Common myeloid progenitor, CD34-positive (primary cell): Measurements from ENCODE around the gene RUBCN.
"Not testable (repeated sequence)": the region's sequence is repeated elsewhere in the genome, so short reads cannot be mapped to it uniquely, and the experiment has no call there.

ENCODE experiments used
- CTCF ChIA-PET: fragments of 350-600 bp; sonication (Branson Sonifier 250); formaldehyde crosslinking; loops from one replicate; lab custom pipeline; 2021; ENCODE audit warnings: antibody characterized with exemption; lab: Charles Lee
- POLR2A ChIA-PET: fragments of 350-600 bp; sonication (Branson Sonifier 250); formaldehyde crosslinking; loops from one replicate; lab custom pipeline; 2021; ENCODE audit warnings: antibody characterized with exemption; lab: Charles Lee
- DNase-seq, 3 donors: peaks; one replicate each; pipeline versions ENCODE4 v3.0.0 to v3.0.0-alpha.2; 2013
- H3K27ac ChIP-seq, 2 experiments: 1 replicate in 1 of 2; 2 replicates in 1 of 2; pipeline ENCODE4 v1.7.0; 2013; ENCODE audit warnings: inconsistent platforms in 2 of 2, low read length in 2 of 2, mild to moderate bottlenecking in 2 of 2, low read depth in 1 of 2, moderate library complexity in 1 of 2; ENCODE audit not compliant: severe bottlenecking in 2 of 2, insufficient read depth in 1 of 2, poor library complexity in 1 of 2
- H3K27me3 ChIP-seq, 5 experiments: replicated peaks in 2 of 5; 1 replicate in 3 of 5; 2 replicates in 2 of 5; pipeline versions ENCODE4 v1.6.1 to v1.7.0; 2013; ENCODE audit warnings: low read length in 4 of 5, mild to moderate bottlenecking in 2 of 5, moderate library complexity in 2 of 5, inconsistent platforms in 1 of 5; ENCODE audit not compliant: insufficient read depth in 5 of 5, control insufficient read depth in 4 of 5
- H3K36me3 ChIP-seq, 4 experiments: 1 replicate in 2 of 4; 2 replicates in 2 of 4; pipeline versions ENCODE4 v1.6.1 to v1.7.0; 2013; ENCODE audit warnings: low read length in 3 of 4, control low read depth in 1 of 4, mild to moderate bottlenecking in 1 of 4; ENCODE audit not compliant: control insufficient read depth in 4 of 4, insufficient read depth in 4 of 4
- H3K4me1 ChIP-seq, 4 experiments: 1 replicate in 3 of 4; 2 replicates in 1 of 4; pipeline versions ENCODE4 v1.6.1 to v1.7.1; 2013; ENCODE audit warnings: low read length in 3 of 4, mild to moderate bottlenecking in 3 of 4, control low read depth in 1 of 4, inconsistent platforms in 1 of 4, moderate library complexity in 1 of 4; ENCODE audit not compliant: control insufficient read depth in 4 of 4, insufficient read depth in 4 of 4; ENCODE audit errors: control extremely low read depth in 1 of 4
- H3K4me3 ChIP-seq, 7 experiments: 1 replicate in 4 of 7; 2 replicates in 3 of 7; pipeline versions ENCODE4 v1.5.1 to v1.7.0; 2013; ENCODE audit warnings: mild to moderate bottlenecking in 7 of 7, low read length in 6 of 7, moderate library complexity in 6 of 7, inconsistent platforms in 2 of 7, low read depth in 2 of 7, control low read depth in 1 of 7; ENCODE audit not compliant: insufficient read depth in 4 of 7, control insufficient read depth in 1 of 7; ENCODE audit errors: extremely low read depth in 1 of 7
- H3K9me3 ChIP-seq, 5 experiments: 1 replicate in 4 of 5; 2 replicates in 1 of 5; pipeline versions ENCODE4 v1.6.1 to v1.7.1; 2013; ENCODE audit warnings: low read length in 4 of 5, mild to moderate bottlenecking in 2 of 5, inconsistent platforms in 1 of 5, low read depth in 1 of 5, moderate library complexity in 1 of 5; ENCODE audit not compliant: control insufficient read depth in 4 of 5, insufficient read depth in 2 of 5; ENCODE audit errors: control extremely low read depth in 1 of 5
- WGBS: methylation state at CpG from one replicate; pipeline ENCODE4 v1.1.5; 2013; ENCODE audit not compliant: insufficient coverage; 5-methylcytosine and 5-hydroxymethylcytosine counted together

The RUBCN gene

GRCh38 chr3:197664414-197665141, 72.1 kb downstream of the RUBCN start:
- H3K4me1 ChIP-seq, H3K9me3 ChIP-seq, POLR2A ChIA-PET, H3K36me3 ChIP-seq, H3K27me3 ChIP-seq, H3K27ac ChIP-seq, CTCF ChIA-PET: not testable (repeated sequence)
- 3% methylated on average over 5 of the region's 29 CpGs for WGBS
- H3K4me3 ChIP-seq = peak overlapping the region in 3 of 7 experiments; percentile 38 to 59 (median 40)
- DNase-seq = peak in 2 of 3 donors; percentile 26 to 33

GRCh38 chr3:197663367-197664140, 73.2 kb downstream of the RUBCN start:
- H3K4me3 ChIP-seq, POLR2A ChIA-PET, CTCF ChIA-PET, H3K9me3 ChIP-seq, H3K27ac ChIP-seq, H3K36me3 ChIP-seq, H3K4me1 ChIP-seq, DNase-seq, H3K27me3 ChIP-seq: not testable (repeated sequence)
- no CpG with 5 or more reads among the region's 25 CpGs for WGBS

GRCh38 chr3:197662352-197662751, 74.4 kb downstream of the RUBCN start:
- DNase-seq, H3K9me3 ChIP-seq, H3K4me1 ChIP-seq, POLR2A ChIA-PET, H3K27me3 ChIP-seq, H3K27ac ChIP-seq, H3K36me3 ChIP-seq, H3K4me3 ChIP-seq: not testable (repeated sequence)
- CTCF ChIA-PET = interaction anchor here (1.6 kb wide), 1 partner anchor 63 kb away, joined by 3 read pairs; no protein-coding TSS in a partner anchor
- WGBS = 82% methylated on average over 5 of the region's 6 CpGs

- POLR2A ChIA-PET, H3K36me3 ChIP-seq, H3K4me3 ChIP-seq, H3K9me3 ChIP-seq, DNase-seq, H3K27me3 ChIP-seq, H3K27ac ChIP-seq, H3K4me1 ChIP-seq: not testable (repeated sequence)
- 100% methylated on average over 2 of the region's 15 CpGs for WGBS
- CTCF ChIA-PET = interaction anchor here (1.6 kb wide), 1 partner anchor 62 kb away, joined by 3 read pairs; no protein-coding TSS in a partner anchor
Observed at GRCh38 chr3:197661874-197662273, 74.8 kb downstream of the RUBCN start.

- H3K9me3 ChIP-seq, H3K4me1 ChIP-seq, DNase-seq, H3K36me3 ChIP-seq, H3K4me3 ChIP-seq, H3K27ac ChIP-seq, POLR2A ChIA-PET, H3K27me3 ChIP-seq: not testable (repeated sequence)
- WGBS = 96% methylated on average over 17 of the region's 23 CpGs
- CTCF ChIA-PET = interaction anchor here (1.6 kb wide), 1 partner anchor 62 kb away, joined by 3 read pairs; no protein-coding TSS in a partner anchor
Observed at GRCh38 chr3:197661234-197661834, 75.4 kb downstream of the RUBCN start.

- H3K27me3 ChIP-seq, POLR2A ChIA-PET, CTCF ChIA-PET: not testable (repeated sequence)
Observed at GRCh38 chr3:197659701-197660100, 77.0 kb downstream of the RUBCN start.

GRCh38 chr3:197659144-197659543, 77.6 kb downstream of the RUBCN start:
- CTCF ChIA-PET, H3K4me3 ChIP-seq, H3K36me3 ChIP-seq, DNase-seq, H3K9me3 ChIP-seq, H3K4me1 ChIP-seq, H3K27ac ChIP-seq, POLR2A ChIA-PET, H3K27me3 ChIP-seq: not testable (repeated sequence)
- WGBS = no CpG with 5 or more reads among the region's 10 CpGs

More at GRCh38 chr3:197659701-197660100, 77.0 kb downstream of the RUBCN start:
- not testable (repeated sequence) for DNase-seq, H3K4me1 ChIP-seq, H3K9me3 ChIP-seq, H3K27ac ChIP-seq, H3K36me3 ChIP-seq, H3K4me3 ChIP-seq
- WGBS = 97% methylated on average over 5 of the region's 16 CpGs
